ENCODE results near the gene TSPAN11.
A peak's percentile ranks its signal among the peaks of the same experiment; 100 is the strongest.
"Not testable (repeated sequence)": the region's sequence is repeated elsewhere in the genome, so short reads cannot be mapped to it uniquely, and the experiment has no call there.

Gene TSPAN11

GRCh38 chr12:31021809-31022494 is 95.4 kb downstream of the TSPAN11 start:
- no peak for DNase-seq

- DNase-seq, result peak; percentile 33
These were observed 96.8 kb downstream of the TSPAN11 start for GRCh38 chr12:31023271-31023724.

GRCh38 chr12:31026202-31026601 is 99.7 kb downstream of the TSPAN11 start:
- no peak for DNase-seq

GRCh38 chr12:31027006-31027405 is 100.5 kb downstream of the TSPAN11 start:
- DNase-seq, result not testable (repeated sequence)

- no peak for DNase-seq
These were observed 102.9 kb downstream of the TSPAN11 start for GRCh38 chr12:31029468-31029867.

GRCh38 chr12:31029916-31030562 is 103.5 kb downstream of the TSPAN11 start:
- DNase-seq, result no peak

- no peak for DNase-seq
These were observed 105.4 kb downstream of the TSPAN11 start for GRCh38 chr12:31031951-31032335.

- DNase-seq, result no peak
These were observed 106.6 kb downstream of the TSPAN11 start for GRCh38 chr12:31033146-31033545.

GRCh38 chr12:31033681-31034080 is 107.1 kb downstream of the TSPAN11 start:
- DNase-seq, result no peak

GRCh38 chr12:31034372-31034771 is 107.8 kb downstream of the TSPAN11 start:
- no peak for DNase-seq

GRCh38 chr12:31035226-31035625 is 108.7 kb downstream of the TSPAN11 start:
- DNase-seq, result no peak

GRCh38 chr12:31035967-31036665 is 109.6 kb downstream of the TSPAN11 start:
- DNase-seq, result no peak

- no peak for DNase-seq
These were observed 110.5 kb downstream of the TSPAN11 start for GRCh38 chr12:31037028-31037427.

- DNase-seq, result no peak
These were observed 111.4 kb downstream of the TSPAN11 start for GRCh38 chr12:31037931-31038330.

- DNase-seq, result no peak
These were observed 114.6 kb downstream of the TSPAN11 start for GRCh38 chr12:31041033-31041564.

Measured in activated CD8-positive, alpha-beta memory T cell treated with anti-CD3 and anti-CD28 coated beads for 24 hours (primary cell).